NCI-H1105 treated with DMSO at 0.1 percent for 48 hours (cell line): ENCODE measurements around the gene PCBP1.
"Not testable (repeated sequence)": the region's sequence is repeated elsewhere in the genome, so short reads cannot be mapped to it uniquely, and the experiment has no call there.

Source experiments
- DNase-seq: peaks from one replicate; lab custom pipeline; 2025; lab: John Stamatoyannopoulos, UW

PCBP1 gene

GRCh38 chr2:70124983-70125480 is 37.8 kb downstream of the PCBP1 start:
- peak; percentile 58 for DNase-seq

- DNase-seq, result no peak
Measured at GRCh38 chr2:70125498-70125898, 38.2 kb downstream of the PCBP1 start.

GRCh38 chr2:70126413-70126812 is 39.1 kb downstream of the PCBP1 start:
- DNase-seq, result no peak

GRCh38 chr2:70128005-70128404 is 40.7 kb downstream of the PCBP1 start:
- no peak for DNase-seq

- DNase-seq, result not testable (repeated sequence)
Measured at GRCh38 chr2:70131344-70132143, 44.3 kb downstream of the PCBP1 start.

GRCh38 chr2:70132244-70133126 is 45.2 kb downstream of the PCBP1 start:
- DNase-seq, result peak; percentile 71

GRCh38 chr2:70133127-70133452 is 45.8 kb downstream of the PCBP1 start:
- peak; percentile 47 for DNase-seq

- DNase-seq, result peak; percentile 54
Measured at GRCh38 chr2:70133491-70134322, 46.4 kb downstream of the PCBP1 start.

GRCh38 chr2:70134323-70134983 is 47.2 kb downstream of the PCBP1 start:
- not testable (repeated sequence) for DNase-seq
